SU-DHL-6 (cell line): ENCODE results near the gene UBC.

ENCODE experiments used
- EZH2phosphoT487 ChIP-seq: fragments of 200-600 bp; sonication (generic), shearing (Covaris generic); conservative IDR thresholded peaks from 2 replicates; pipeline ENCODE4 v1.6.1; 2018; ENCODE audit warnings: mild to moderate bottlenecking, antibody characterized with exemption, low read length, moderate library complexity, mixed read lengths
- TF ChIP-seq, protein P1 (sequence below): fragments of 200-600 bp; sonication (generic); IDR thresholded peaks from one replicate; pipeline ENCODE4 v1.5.1; 2017; ENCODE audit warnings: antibody characterized with exemption, mild to moderate bottlenecking, low read length, moderate library complexity; ENCODE audit not compliant: insufficient read depth, poor library complexity, severe bottlenecking

- TF ChIP-seq, protein P1, sequence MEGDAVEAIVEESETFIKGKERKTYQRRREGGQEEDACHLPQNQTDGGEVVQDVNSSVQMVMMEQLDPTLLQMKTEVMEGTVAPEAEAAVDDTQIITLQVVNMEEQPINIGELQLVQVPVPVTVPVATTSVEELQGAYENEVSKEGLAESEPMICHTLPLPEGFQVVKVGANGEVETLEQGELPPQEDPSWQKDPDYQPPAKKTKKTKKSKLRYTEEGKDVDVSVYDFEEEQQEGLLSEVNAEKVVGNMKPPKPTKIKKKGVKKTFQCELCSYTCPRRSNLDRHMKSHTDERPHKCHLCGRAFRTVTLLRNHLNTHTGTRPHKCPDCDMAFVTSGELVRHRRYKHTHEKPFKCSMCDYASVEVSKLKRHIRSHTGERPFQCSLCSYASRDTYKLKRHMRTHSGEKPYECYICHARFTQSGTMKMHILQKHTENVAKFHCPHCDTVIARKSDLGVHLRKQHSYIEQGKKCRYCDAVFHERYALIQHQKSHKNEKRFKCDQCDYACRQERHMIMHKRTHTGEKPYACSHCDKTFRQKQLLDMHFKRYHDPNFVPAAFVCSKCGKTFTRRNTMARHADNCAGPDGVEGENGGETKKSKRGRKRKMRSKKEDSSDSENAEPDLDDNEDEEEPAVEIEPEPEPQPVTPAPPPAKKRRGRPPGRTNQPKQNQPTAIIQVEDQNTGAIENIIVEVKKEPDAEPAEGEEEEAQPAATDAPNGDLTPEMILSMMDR: no peak
- TF ChIP-seq EZH2phosphoT487: no peak
These were observed 11.5 kb downstream of the UBC start for GRCh38 chr12:124902916-124903315.
